ACC112 (cell line): Measurements from ENCODE around the gene PTGER3.
"Not testable (repeated sequence)": the region's sequence is repeated elsewhere in the genome, so short reads cannot be mapped to it uniquely, and the experiment has no call there.

ENCODE experiments used
- H2AFZ ChIP-seq: fragments of 200-600 bp; sonication (generic); one replicate; pipeline ENCODE4 v1.6.0; 2017; ENCODE audit warnings: antibody characterized with exemption, low read length; ENCODE audit not compliant: unreplicated experiment
- H3K27ac ChIP-seq: fragments of 200-600 bp; sonication (generic); 2 replicates; pipeline ENCODE4 v1.5.1; 2014; ENCODE audit warnings: low read depth, mild to moderate bottlenecking, antibody characterized with exemption, low read length, moderate library complexity
- H3K27me3 ChIP-seq: fragments of 200-600 bp; sonication (generic); 2 replicates; pipeline ENCODE4 v1.6.1; 2014; ENCODE audit warnings: mild to moderate bottlenecking, antibody characterized with exemption, low read length, moderate library complexity, mixed read lengths; ENCODE audit not compliant: insufficient read depth
- H3K36me3 ChIP-seq: fragments of 200-600 bp; sonication (generic); 2 replicates; pipeline ENCODE4 v1.6.1; 2016; ENCODE audit warnings: mild to moderate bottlenecking, antibody characterized with exemption, low read length, moderate library complexity, mixed read lengths; ENCODE audit not compliant: insufficient read depth
- H3K4me1 ChIP-seq: fragments of 200-600 bp; sonication (generic); one replicate; pipeline ENCODE4 v1.6.1; 2016; ENCODE audit warnings: low read length, mixed read lengths; ENCODE audit not compliant: insufficient read depth, unreplicated experiment, control insufficient read depth
- H3K4me3 ChIP-seq: fragments of 200-600 bp; sonication (generic); 2 replicates; pipeline ENCODE4 v1.5.1; 2014; ENCODE audit warnings: mild to moderate bottlenecking, low read depth, low read length
- H3K79me2 ChIP-seq: fragments of 200-600 bp; sonication (generic); one replicate; pipeline ENCODE4 v1.6.0; 2016; ENCODE audit warnings: low read length; ENCODE audit not compliant: control insufficient read depth, unreplicated experiment, insufficient read depth

PTGER3 gene

DNA sequence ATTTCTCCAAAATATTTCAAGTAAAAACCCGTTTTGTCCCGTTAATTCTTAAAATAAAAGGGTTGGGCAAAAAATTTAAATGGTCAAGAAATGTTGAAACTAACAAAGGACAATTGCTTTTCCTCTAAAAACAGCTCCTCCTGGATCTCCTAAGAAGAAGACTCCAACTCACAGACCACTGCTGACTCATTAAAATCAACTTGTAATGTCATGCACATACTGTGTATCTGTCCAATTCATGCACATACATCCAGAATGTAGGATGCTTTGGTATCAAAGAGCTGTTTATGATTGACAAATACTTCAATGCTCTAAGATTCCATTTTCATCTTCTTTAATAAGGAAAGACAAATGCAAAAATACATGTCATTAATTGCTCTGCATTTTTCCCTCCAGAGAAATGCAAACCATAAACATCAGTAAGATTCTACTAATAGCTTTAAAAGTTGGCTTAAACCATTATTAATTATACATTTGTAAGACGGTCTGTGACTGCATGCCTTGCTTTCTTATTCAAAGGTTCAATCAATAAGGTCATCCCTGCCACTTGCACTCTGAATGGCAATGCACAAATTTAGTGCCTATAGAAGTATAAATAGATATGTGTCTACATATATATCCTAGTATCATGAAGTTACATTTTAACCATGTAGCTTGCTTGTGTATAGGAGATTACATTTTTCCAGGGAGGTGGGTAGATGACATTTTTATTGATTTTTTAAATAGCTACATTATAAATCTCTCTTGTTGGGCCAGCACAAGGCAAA lies 44.7 kb downstream of the PTGER3 start:
- no peaks in the 10 kb centered on the region for H3K4me1 ChIP-seq
- no peak overlapping the region for H3K27ac ChIP-seq
- H2AFZ ChIP-seq, result no peak overlapping the region
- H3K36me3 ChIP-seq, result no peaks in the 10 kb centered on the region
- H3K4me3 ChIP-seq, result no peak overlapping the region
- peaks cover 3% of the 10 kb centered on the region; the same call in 1 of the 2 replicates for H3K27me3 ChIP-seq
- H3K79me2 ChIP-seq, result no peaks in the 10 kb centered on the region

- no peak overlapping the region for H3K4me3 ChIP-seq
- no peaks in the 10 kb centered on the region for H3K4me1 ChIP-seq
- no peaks in the 10 kb centered on the region for H3K36me3 ChIP-seq
- H3K79me2 ChIP-seq, result no peaks in the 10 kb centered on the region
- H3K27me3 ChIP-seq, result peaks cover 3% of the 10 kb centered on the region; the same call in 1 of the 2 replicates
- no peak overlapping the region for H2AFZ ChIP-seq
- H3K27ac ChIP-seq, result no peak overlapping the region
Measured at GRCh38 chr1:71001624-71002023, 46.0 kb downstream of the PTGER3 start.

DNA sequence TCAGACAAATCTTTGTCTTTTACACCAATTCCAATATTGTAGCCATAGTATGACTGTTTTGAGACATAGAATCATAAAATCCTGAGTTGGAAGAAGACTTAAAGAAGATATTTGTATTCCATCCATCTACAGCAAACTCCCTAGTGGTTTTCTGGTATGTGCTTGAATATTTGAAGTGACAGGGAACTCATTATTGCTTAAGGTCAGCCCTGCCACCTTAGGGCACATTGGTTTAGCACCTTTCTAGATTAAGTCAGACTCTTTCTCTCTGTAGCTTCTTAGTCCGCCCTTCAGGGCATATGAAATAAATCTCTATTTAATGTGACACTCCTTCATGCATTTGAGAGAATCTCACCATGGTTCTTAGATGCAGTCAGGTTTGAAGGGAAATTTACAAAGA lies 49.8 kb downstream of the PTGER3 start:
- H3K4me1 ChIP-seq, result no peaks in the 10 kb centered on the region
- no peaks in the 10 kb centered on the region for H3K79me2 ChIP-seq
- peaks cover 3% of the 10 kb centered on the region; the same call in 1 of the 2 replicates for H3K27me3 ChIP-seq
- H3K27ac ChIP-seq, result no peak overlapping the region
- H3K36me3 ChIP-seq, result no peaks in the 10 kb centered on the region
- H3K4me3 ChIP-seq, result no peak overlapping the region
- H2AFZ ChIP-seq, result no peak overlapping the region

GRCh38 chr1:70994753-70995268 lies 52.8 kb downstream of the PTGER3 start:
- Histone ChIP-seq H3K27me3 (0 out of 2 replicates have a peak, but pooled peaks cover 3% of the 10 kb centered on the region), H3K27ac (no peak overlapping the region), H3K79me2 (no peaks in the 10 kb centered on the region), H3K36me3 (no peaks in the 10 kb centered on the region), H3K4me3 (no peak overlapping the region), H3K4me1 (no peaks in the 10 kb centered on the region), H2AFZ (no peak overlapping the region)

DNA sequence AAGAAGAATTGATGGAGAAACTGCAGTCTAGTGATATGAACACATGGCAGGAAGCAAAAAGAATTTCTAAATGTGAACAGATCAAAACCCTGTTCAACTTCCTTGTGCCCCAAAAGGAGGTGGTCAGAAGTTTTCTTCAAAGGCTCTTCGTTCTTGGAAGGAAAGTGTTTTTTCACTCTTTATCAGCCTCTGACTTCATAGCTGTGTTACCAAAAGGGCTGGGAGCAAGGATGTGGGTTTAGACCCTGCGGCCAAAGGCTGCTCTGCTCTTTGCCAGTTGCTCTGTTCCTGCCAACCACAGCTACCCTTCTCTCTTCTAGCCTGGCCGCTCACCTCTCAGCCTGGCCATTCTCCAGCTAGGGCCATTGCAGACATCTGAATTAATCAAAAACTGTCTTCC lies 53.8 kb downstream of the PTGER3 start:
- H3K27me3 ChIP-seq, result 0 out of 2 replicates have a peak, but pooled peaks cover 3% of the 10 kb centered on the region
- H3K79me2 ChIP-seq, result no peaks in the 10 kb centered on the region
- no peak overlapping the region for H3K4me3 ChIP-seq
- no peaks in the 10 kb centered on the region for H3K36me3 ChIP-seq
- H3K27ac ChIP-seq, result no peak overlapping the region
- no peaks in the 10 kb centered on the region for H3K4me1 ChIP-seq
- H2AFZ ChIP-seq, result no peak overlapping the region

DNA sequence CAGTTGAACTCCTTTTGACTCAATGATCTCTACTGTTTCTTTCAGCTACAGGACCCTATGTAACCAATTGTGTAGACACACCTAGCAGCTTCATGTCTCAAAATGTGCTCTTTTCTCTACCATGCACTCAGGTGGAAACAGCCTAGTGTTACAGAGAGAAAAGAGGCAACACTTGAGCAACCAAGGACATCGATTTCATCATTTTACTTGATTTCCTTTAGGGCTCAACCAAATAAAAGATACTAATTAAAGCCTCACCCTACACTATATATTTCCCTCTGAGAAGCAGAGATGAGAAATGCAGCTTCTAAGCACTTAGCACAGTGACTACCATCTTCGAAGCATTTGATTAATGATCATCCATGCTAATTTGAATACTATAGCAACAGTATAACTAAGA lies 55.1 kb downstream of the PTGER3 start:
- no peaks in the 10 kb centered on the region for H3K4me1 ChIP-seq
- H3K79me2 ChIP-seq, result no peaks in the 10 kb centered on the region
- H2AFZ ChIP-seq, result no peak overlapping the region
- no peaks in the 10 kb centered on the region for H3K27me3 ChIP-seq
- H3K4me3 ChIP-seq, result no peak overlapping the region
- no peak overlapping the region for H3K27ac ChIP-seq
- H3K36me3 ChIP-seq, result no peaks in the 10 kb centered on the region

GRCh38 chr1:70990469-70991253 lies 57.0 kb downstream of the PTGER3 start:
- H3K27me3 ChIP-seq, result no peaks in the 10 kb centered on the region
- no peak overlapping the region for H3K27ac ChIP-seq
- H3K4me3 ChIP-seq, result no peak overlapping the region
- no peaks in the 10 kb centered on the region for H3K79me2 ChIP-seq
- H3K36me3 ChIP-seq, result no peaks in the 10 kb centered on the region
- H2AFZ ChIP-seq, result no peak overlapping the region
- no peaks in the 10 kb centered on the region for H3K4me1 ChIP-seq

DNA sequence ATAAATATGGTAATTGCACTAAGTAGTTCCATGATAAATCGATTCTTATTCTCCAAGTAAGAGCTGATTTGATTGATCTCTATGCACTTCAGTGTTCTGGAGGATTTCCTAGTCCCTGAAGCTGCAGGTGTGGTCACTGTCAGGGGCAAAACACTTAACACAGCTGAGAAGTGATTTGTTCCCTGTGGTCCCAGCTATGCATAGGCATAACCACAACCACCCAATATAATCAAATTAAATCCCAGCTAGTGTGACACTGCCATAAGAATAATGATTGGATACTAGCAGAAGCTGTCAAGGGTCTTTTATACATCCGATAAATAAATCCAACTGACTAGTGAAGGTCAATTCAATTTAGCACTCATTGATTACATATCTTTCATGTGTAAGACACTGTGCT lies 60.1 kb downstream of the PTGER3 start:
- Histone ChIP-seq H3K4me3 (no peak overlapping the region), H3K36me3 (no peaks in the 10 kb centered on the region), H3K27ac (no peak overlapping the region), H3K4me1 (no peaks in the 10 kb centered on the region), H2AFZ (no peak overlapping the region), H3K79me2 (no peaks in the 10 kb centered on the region), H3K27me3 (no peaks in the 10 kb centered on the region)

GRCh38 chr1:70985776-70986225 lies 61.8 kb downstream of the PTGER3 start:
- not testable (repeated sequence) for H3K79me2 ChIP-seq, H3K36me3 ChIP-seq, H3K4me1 ChIP-seq, H2AFZ ChIP-seq, H3K27ac ChIP-seq, H3K27me3 ChIP-seq, H3K4me3 ChIP-seq

DNA sequence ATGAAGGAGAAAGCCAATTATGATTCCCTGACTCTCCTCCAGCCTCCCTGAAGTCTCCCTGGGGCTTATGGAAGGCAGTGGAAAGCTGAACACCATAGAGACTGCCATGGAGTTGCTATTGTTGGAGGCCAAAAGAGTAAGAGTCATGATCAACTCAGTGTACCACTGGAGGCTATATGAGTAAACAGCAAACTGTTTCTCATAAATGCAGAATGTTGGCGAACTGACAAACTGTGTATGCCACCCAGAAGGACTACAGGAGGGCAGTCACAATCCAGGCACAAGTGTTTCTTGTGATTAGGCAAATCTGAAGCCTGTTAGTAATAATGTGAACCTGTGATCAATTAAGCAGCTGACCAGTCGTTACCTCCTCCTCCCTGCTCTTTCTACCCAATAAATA lies 62.3 kb downstream of the PTGER3 start:
- not testable (repeated sequence) for H3K27ac ChIP-seq, H3K4me1 ChIP-seq, H3K79me2 ChIP-seq, H3K36me3 ChIP-seq, H3K4me3 ChIP-seq, H3K27me3 ChIP-seq, H2AFZ ChIP-seq
